ENCODE results near the gene GOLIM4.

- no peak for TF ChIP-seq CTCF (conservative IDR thresholded peaks at IDR 0.05 in 1 of 2, IDR thresholded peaks at IDR 0.05 in 1 of 2; ENCODE audit: low read depth in 1 of 2, low read length in 2 of 2)
- TF ChIP-seq EZH2 (IDR thresholded peaks at IDR 0.05; ENCODE audit: low read length, missing control alignments) = no peak
Measured at GRCh38 chr3:168117853-168118313, 22.2 kb upstream of the GOLIM4 start.
